GM23338 (cell line): ENCODE measurements around the gene FAM168B. TPM values are rescaled to one million over a fixed set of nuclear protein-coding genes. Genes with fewer than 3 reads are reported as not detected.

Source experiments
- ATAC-seq: fragments of 200-7000 bp; cut with Tn5 transposase; 3 replicates; pipeline ENCODE4 v1.9.1; 2020
- DNase-seq: peaks from one replicate; pipeline ENCODE4 v3.0.0-alpha.2; 2015; ENCODE audit warnings: low spot score
- H2AFZ ChIP-seq: fragments of 200-600 bp; sonication (generic); 2 replicates; pipeline ENCODE4 v1.8.0; 2016; ENCODE audit warnings: antibody characterized with exemption, mild to moderate bottlenecking, moderate library complexity
- H3F3A ChIP-seq: fragments of 200-600 bp; sonication (generic); replicated peaks from 2 replicates; pipeline ENCODE4 v1.8.0; 2017; ENCODE audit warnings: antibody characterized with exemption, mixed run types, low read depth
- H3K27ac ChIP-seq: fragments of 200-600 bp; sonication (generic); 2 replicates; pipeline ENCODE4 v1.6.1; 2016; ENCODE audit warnings: low read depth
- H3K27me3 ChIP-seq: fragments of 200-600 bp; sonication (generic); 2 replicates; pipeline ENCODE4 v1.8.0; 2016; ENCODE audit warnings: mild to moderate bottlenecking, mixed run types, moderate library complexity; ENCODE audit not compliant: insufficient read depth
- H3K36me3 ChIP-seq: fragments of 200-600 bp; sonication (generic); 2 replicates; pipeline ENCODE4 v1.8.0; 2016; ENCODE audit warnings: mild to moderate bottlenecking; ENCODE audit not compliant: insufficient read depth
- H3K4me1 ChIP-seq: fragments of 200-600 bp; sonication (generic); 2 replicates; pipeline ENCODE4 v1.8.0; 2016; ENCODE audit warnings: mild to moderate bottlenecking, moderate library complexity; ENCODE audit not compliant: insufficient read depth
- H3K4me2 ChIP-seq: fragments of 200-600 bp; sonication (generic); 2 replicates; pipeline ENCODE4 v1.7.1; 2017; ENCODE audit warnings: mixed run types
- H3K4me3 ChIP-seq: fragments of 200-600 bp; sonication (generic); 2 replicates; pipeline ENCODE4 v1.6.1; 2016; ENCODE audit warnings: mixed run types
- H3K79me2 ChIP-seq: fragments of 200-600 bp; sonication (generic); replicated peaks from 2 replicates; pipeline ENCODE4 v1.8.0; 2017; ENCODE audit warnings: mild to moderate bottlenecking; ENCODE audit not compliant: insufficient read depth
- H3K9me2 ChIP-seq: fragments of 200-600 bp; sonication (generic); 2 replicates; pipeline ENCODE4 v1.8.0; 2017; ENCODE audit not compliant: insufficient read depth
- H4K20me1 ChIP-seq: fragments of 200-600 bp; sonication (generic); replicated peaks from 2 replicates; pipeline ENCODE4 v1.8.0; 2017; ENCODE audit warnings: mild to moderate bottlenecking; ENCODE audit not compliant: insufficient read depth
- H3K27ac Mint-ChIP-seq: 2 replicates; pipeline ENCODE4 v1.8.0; 2020; ENCODE audit warnings: inconsistent platforms, mild to moderate bottlenecking, moderate library complexity, mixed read lengths
- H3K27me3 Mint-ChIP-seq: 3 replicates; pipeline ENCODE4 v1.8.0; 2022; ENCODE audit warnings: low read depth, mild to moderate bottlenecking, moderate library complexity, mixed read lengths, inconsistent platforms; ENCODE audit not compliant: insufficient read depth, poor library complexity
- H3K36me3 Mint-ChIP-seq: 3 replicates; pipeline ENCODE4 v1.8.0; 2021; ENCODE audit warnings: low read depth, mild to moderate bottlenecking, inconsistent platforms, moderate library complexity, mixed read lengths
- H3K4me1 Mint-ChIP-seq: 3 replicates; pipeline ENCODE4 v1.8.0; 2020; ENCODE audit warnings: mild to moderate bottlenecking, inconsistent platforms, mixed read lengths
- H3K4me3 Mint-ChIP-seq: 3 replicates; pipeline ENCODE4 v1.8.0; 2021; ENCODE audit warnings: moderate library complexity, mild to moderate bottlenecking, inconsistent platforms, mixed read lengths
- H3K9me3 Mint-ChIP-seq: 3 replicates; pipeline ENCODE4 v1.8.0; 2020; ENCODE audit warnings: moderate library complexity, mild to moderate bottlenecking, inconsistent platforms, mixed read lengths
- CREB1 ChIP-seq: fragments of 250-450 bp; sonication (Bioruptor Pico); IDR thresholded peaks from 2 replicates; pipeline ENCODE4 v1.5.0; 2020; ENCODE audit warnings: low read depth, mild to moderate bottlenecking, moderate library complexity
- EZH2 ChIP-seq: fragments of 200-600 bp; sonication (generic); IDR thresholded peaks from one replicate; pipeline ENCODE4 v1.8.0; 2017; ENCODE audit warnings: antibody characterized with exemption, mild to moderate bottlenecking, low read depth; ENCODE audit not compliant: unreplicated experiment
- EZH2phosphoT487 ChIP-seq: fragments of 200-600 bp; sonication (generic); IDR thresholded peaks from one replicate; pipeline ENCODE4 v1.8.1; 2018; ENCODE audit warnings: antibody characterized with exemption; ENCODE audit not compliant: unreplicated experiment
- NANOG ChIP-seq: IDR thresholded peaks from 2 replicates; pipeline ENCODE4 v1.6.1; 2016; ENCODE audit warnings: antibody characterized with exemption, borderline replicate concordance
- POLR2AphosphoS5 ChIP-seq: IDR thresholded peaks from 2 replicates; pipeline ENCODE4 v1.6.1; 2016; ENCODE audit warnings: antibody characterized with exemption, low read depth
- polyA plus RNA-seq: library from polyadenylated mRNA; unstranded; fragments of >200 nt; fragmentation: Nextera tagmentation; extraction: Ambion mirVana; gene quantifications from 2 replicates; pipeline ENCODE4 v1.2.1, GENCODE V29; 2016
- total RNA-seq: library from RNA; depleted of rRNA; stranded (reverse); fragments of >200 nt; shearing (Covaris generic); gene quantifications from 2 replicates; pipeline ENCODE4 v1.2.3, GENCODE V29; 2014
- TF ChIP-seq, protein P1 (sequence below): fragments of 250-450 bp; sonication (Bioruptor Pico); IDR thresholded peaks from 2 replicates; pipeline ENCODE4 v1.5.0; 2020; ENCODE audit warnings: mild to moderate bottlenecking, moderate library complexity
- TF ChIP-seq, protein P2 (sequence below): IDR thresholded peaks from one replicate; pipeline ENCODE4 v1.6.1; 2018; ENCODE audit warnings: antibody characterized with exemption; ENCODE audit not compliant: unreplicated experiment

Gene FAM168B
- total and polyA plus RNA-seq, 2 experiments from 2014 or later = 18.8 to 76.8 TPM

DNA sequence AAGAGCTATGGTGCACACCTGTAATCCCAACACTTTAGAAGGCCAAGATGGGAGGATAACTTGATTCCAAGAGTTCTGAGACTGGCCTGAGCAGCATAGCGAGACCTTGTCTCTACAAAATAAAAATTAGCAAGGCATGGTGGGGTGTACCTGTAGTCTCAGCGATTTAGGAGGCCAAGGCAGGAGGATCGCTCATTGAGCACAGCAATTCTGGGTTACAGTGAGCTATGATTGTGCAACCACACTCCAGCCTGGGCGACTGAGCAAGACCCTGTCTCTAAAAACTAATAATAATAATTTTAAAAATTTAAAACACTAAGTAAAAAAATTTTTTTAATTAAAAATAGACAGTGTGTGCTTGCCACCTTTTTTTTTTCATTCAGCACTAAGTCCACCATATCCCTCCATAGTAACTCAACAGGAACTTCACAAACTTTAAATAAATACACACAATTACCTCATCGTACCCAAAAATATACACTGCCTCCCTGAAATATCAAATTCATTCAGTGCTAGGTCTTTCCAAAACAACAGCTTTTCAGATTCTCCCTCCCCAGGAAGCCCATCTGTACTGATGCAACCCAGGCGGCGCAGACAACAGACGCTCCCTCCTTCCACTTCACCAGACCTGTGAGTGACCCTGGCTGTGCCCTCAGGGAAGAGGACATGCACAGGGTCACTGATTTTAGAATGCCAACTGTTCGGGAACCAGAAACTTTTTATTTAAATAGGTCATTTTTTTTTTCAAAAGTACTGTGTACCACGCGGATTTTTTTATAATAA lies 29.6 kb downstream of the FAM168B start (continued):
- TF ChIP-seq, protein P1, sequence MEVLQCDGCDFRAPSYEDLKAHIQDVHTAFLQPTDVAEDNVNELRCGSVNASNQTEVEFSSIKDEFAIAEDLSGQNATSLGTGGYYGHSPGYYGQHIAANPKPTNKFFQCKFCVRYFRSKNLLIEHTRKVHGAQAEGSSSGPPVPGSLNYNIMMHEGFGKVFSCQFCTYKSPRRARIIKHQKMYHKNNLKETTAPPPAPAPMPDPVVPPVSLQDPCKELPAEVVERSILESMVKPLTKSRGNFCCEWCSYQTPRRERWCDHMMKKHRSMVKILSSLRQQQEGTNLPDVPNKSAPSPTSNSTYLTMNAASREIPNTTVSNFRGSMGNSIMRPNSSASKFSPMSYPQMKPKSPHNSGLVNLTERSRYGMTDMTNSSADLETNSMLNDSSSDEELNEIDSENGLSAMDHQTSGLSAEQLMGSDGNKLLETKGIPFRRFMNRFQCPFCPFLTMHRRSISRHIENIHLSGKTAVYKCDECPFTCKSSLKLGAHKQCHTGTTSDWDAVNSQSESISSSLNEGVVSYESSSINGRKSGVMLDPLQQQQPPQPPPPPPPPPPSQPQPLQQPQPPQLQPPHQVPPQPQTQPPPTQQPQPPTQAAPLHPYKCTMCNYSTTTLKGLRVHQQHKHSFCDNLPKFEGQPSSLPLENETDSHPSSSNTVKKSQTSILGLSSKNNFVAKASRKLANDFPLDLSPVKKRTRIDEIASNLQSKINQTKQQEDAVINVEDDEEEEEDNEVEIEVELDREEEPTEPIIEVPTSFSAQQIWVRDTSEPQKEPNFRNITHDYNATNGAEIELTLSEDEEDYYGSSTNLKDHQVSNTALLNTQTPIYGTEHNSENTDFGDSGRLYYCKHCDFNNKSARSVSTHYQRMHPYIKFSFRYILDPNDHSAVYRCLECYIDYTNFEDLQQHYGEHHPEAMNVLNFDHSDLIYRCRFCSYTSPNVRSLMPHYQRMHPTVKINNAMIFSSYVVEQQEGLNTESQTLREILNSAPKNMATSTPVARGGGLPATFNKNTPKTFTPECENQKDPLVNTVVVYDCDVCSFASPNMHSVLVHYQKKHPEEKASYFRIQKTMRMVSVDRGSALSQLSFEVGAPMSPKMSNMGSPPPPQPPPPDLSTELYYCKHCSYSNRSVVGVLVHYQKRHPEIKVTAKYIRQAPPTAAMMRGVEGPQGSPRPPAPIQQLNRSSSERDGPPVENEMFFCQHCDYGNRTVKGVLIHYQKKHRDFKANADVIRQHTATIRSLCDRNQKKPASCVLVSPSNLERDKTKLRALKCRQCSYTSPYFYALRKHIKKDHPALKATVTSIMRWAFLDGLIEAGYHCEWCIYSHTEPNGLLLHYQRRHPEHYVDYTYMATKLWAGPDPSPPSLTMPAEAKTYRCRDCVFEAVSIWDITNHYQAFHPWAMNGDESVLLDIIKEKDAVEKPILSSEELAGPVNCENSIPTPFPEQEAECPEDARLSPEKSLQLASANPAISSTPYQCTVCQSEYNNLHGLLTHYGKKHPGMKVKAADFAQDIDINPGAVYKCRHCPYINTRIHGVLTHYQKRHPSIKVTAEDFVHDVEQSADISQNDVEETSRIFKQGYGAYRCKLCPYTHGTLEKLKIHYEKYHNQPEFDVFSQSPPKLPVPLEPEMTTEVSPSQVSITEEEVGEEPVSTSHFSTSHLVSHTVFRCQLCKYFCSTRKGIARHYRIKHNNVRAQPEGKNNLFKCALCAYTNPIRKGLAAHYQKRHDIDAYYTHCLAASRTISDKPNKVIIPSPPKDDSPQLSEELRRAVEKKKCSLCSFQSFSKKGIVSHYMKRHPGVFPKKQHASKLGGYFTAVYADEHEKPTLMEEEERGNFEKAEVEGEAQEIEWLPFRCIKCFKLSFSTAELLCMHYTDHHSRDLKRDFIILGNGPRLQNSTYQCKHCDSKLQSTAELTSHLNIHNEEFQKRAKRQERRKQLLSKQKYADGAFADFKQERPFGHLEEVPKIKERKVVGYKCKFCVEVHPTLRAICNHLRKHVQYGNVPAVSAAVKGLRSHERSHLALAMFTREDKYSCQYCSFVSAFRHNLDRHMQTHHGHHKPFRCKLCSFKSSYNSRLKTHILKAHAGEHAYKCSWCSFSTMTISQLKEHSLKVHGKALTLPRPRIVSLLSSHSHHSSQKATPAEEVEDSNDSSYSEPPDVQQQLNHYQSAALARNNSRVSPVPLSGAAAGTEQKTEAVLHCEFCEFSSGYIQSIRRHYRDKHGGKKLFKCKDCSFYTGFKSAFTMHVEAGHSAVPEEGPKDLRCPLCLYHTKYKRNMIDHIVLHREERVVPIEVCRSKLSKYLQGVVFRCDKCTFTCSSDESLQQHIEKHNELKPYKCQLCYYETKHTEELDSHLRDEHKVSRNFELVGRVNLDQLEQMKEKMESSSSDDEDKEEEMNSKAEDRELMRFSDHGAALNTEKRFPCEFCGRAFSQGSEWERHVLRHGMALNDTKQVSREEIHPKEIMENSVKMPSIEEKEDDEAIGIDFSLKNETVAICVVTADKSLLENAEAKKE (CRISPR knock-in tag) = no peak
- TF ChIP-seq NANOG = no peak
- TF ChIP-seq CREB1 (CRISPR knock-in tag) = no peak
- no peak for TF ChIP-seq POLR2AphosphoS5
- no peak for TF ChIP-seq EZH2phosphoT487
- TF ChIP-seq EZH2 = no peak

DNA sequence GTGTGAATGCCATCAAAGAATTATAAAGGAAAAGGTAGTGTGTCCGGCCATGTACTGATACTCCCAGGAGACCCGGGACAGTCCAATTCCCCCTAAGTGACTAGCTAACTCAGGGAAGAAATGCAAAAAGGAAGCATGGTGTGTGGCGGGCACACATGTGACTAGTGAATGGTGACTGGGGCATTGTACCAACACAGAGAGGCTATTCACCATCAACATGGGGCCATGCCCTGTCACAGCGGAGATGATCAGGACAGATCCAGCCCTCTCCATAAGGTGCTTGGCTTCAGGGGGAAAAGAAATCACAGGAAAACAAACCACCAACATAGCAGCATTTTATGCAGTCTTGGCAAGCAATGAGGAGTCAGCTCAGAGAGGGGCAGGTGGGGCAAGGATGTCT lies 34.3 kb downstream of the FAM168B start:
- H3K4me3 Mint-ChIP-seq = no peak overlapping the region
- DNase-seq = no peak
- no peak for ATAC-seq
- Histone ChIP-seq H3K36me3 (peaks cover 3% of the 10 kb centered on the region), H3K4me1 (0 out of 2 replicates have a peak, but pooled peaks cover under 1% of the 10 kb centered on the region), H3F3A (no peaks in the 10 kb centered on the region), H3K9me2 (no peaks in the 10 kb centered on the region), H3K27me3 (no peaks in the 10 kb centered on the region), H2AFZ (no peak overlapping the region), H3K4me3 (no peak overlapping the region), H4K20me1 (peaks cover 81% of the 10 kb centered on the region), H3K27ac (no peak overlapping the region), H3K79me2 (peaks cover 91% of the 10 kb centered on the region), H3K4me2 (no peak overlapping the region)
- peaks cover 3% of the 10 kb centered on the region for H3K27me3 Mint-ChIP-seq
- no peak for TF ChIP-seq NANOG
- no peak for TF ChIP-seq EZH2phosphoT487
- TF ChIP-seq, protein P2, sequence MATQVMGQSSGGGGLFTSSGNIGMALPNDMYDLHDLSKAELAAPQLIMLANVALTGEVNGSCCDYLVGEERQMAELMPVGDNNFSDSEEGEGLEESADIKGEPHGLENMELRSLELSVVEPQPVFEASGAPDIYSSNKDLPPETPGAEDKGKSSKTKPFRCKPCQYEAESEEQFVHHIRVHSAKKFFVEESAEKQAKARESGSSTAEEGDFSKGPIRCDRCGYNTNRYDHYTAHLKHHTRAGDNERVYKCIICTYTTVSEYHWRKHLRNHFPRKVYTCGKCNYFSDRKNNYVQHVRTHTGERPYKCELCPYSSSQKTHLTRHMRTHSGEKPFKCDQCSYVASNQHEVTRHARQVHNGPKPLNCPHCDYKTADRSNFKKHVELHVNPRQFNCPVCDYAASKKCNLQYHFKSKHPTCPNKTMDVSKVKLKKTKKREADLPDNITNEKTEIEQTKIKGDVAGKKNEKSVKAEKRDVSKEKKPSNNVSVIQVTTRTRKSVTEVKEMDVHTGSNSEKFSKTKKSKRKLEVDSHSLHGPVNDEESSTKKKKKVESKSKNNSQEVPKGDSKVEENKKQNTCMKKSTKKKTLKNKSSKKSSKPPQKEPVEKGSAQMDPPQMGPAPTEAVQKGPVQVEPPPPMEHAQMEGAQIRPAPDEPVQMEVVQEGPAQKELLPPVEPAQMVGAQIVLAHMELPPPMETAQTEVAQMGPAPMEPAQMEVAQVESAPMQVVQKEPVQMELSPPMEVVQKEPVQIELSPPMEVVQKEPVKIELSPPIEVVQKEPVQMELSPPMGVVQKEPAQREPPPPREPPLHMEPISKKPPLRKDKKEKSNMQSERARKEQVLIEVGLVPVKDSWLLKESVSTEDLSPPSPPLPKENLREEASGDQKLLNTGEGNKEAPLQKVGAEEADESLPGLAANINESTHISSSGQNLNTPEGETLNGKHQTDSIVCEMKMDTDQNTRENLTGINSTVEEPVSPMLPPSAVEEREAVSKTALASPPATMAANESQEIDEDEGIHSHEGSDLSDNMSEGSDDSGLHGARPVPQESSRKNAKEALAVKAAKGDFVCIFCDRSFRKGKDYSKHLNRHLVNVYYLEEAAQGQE = no peak
- TF ChIP-seq CREB1 (CRISPR knock-in tag) = no peak
- no peak for TF ChIP-seq POLR2AphosphoS5
- H3K4me1 Mint-ChIP-seq = peaks cover 9% of the 10 kb centered on the region
- no peaks in the 10 kb centered on the region for H3K9me3 Mint-ChIP-seq
- H3K36me3 Mint-ChIP-seq = peaks cover 67% of the 10 kb centered on the region
- H3K27ac Mint-ChIP-seq = peak overlapping the region; percentile 37; the same call in 1 of the 2 replicates
